Body of pancreas (tissue), 4 donors: ENCODE measurements around the gene GBP6.

ENCODE experiments used
- CTCF ChIP-seq, 7 experiments: fragments of 450-650 bp in 4 of 7; fragments of 200-600 bp in 3 of 7; sonication (generic) in 3 of 7; IDR thresholded peaks; one replicate each; pipeline ENCODE4 v1.5.1; 2016 to 2019; ENCODE audit warnings: antibody characterized with exemption in 7 of 7
- POLR2A ChIP-seq, 3 donors: fragments of 450-650 bp; IDR thresholded peaks; one replicate each; pipeline ENCODE4 v1.6.1; 2016; ENCODE audit warnings: antibody characterized with exemption in 3 of 3, mild to moderate bottlenecking in 2 of 3

GRCh38 chr1:89391686-89392085 is 27.8 kb downstream of the GBP6 start:
- TF ChIP-seq CTCF (IDR thresholded peaks at IDR 0.05) (no peak), POLR2A (IDR thresholded peaks at IDR 0.05) (no peak)
